NCI-H526 treated with DMSO at 0.1 percent for 48 hours (cell line): ENCODE results near the gene VKORC1L1.
"Not testable (repeated sequence)": the region's sequence is repeated elsewhere in the genome, so short reads cannot be mapped to it uniquely, and the experiment has no call there.

ENCODE experiments used
- DNase-seq: peaks from one replicate; lab custom pipeline; 2025; lab: John Stamatoyannopoulos, UW

VKORC1L1 gene

GRCh38 chr7:65978891-65979582, 106.2 kb downstream of the VKORC1L1 start:
- no peak for DNase-seq

GRCh38 chr7:65979583-65980477, 107.0 kb downstream of the VKORC1L1 start:
- DNase-seq, result no peak

GRCh38 chr7:65980478-65981250, 107.8 kb downstream of the VKORC1L1 start:
- no peak for DNase-seq

GRCh38 chr7:65981965-65982792, 109.3 kb downstream of the VKORC1L1 start, which contains the start of gene GUSB:
Gene GUSB (minus strand): TSS chr7:65982213. CDS start chr7:65982183, 30 bp downstream.
- peak; percentile 73 for DNase-seq

- no peak for DNase-seq
Measured at GRCh38 chr7:65983965-65984658, 111.2 kb downstream of the VKORC1L1 start.

- no peak for DNase-seq
Measured at GRCh38 chr7:65988084-65988483, 115.2 kb downstream of the VKORC1L1 start.

GRCh38 chr7:65988503-65988902, 115.6 kb downstream of the VKORC1L1 start:
- DNase-seq, result not testable (repeated sequence)

- DNase-seq, result no peak
Measured at GRCh38 chr7:65989694-65990080, 116.8 kb downstream of the VKORC1L1 start.

GRCh38 chr7:65991829-65992228, 119.0 kb downstream of the VKORC1L1 start:
- not testable (repeated sequence) for DNase-seq

GRCh38 chr7:65992526-65992925, 119.7 kb downstream of the VKORC1L1 start:
- no peak for DNase-seq

GRCh38 chr7:65994984-65995383, 122.1 kb downstream of the VKORC1L1 start:
- not testable (repeated sequence) for DNase-seq

GRCh38 chr7:66000823-66001417, 128.0 kb downstream of the VKORC1L1 start:
- not testable (repeated sequence) for DNase-seq

GRCh38 chr7:66005115-66005671, 132.3 kb downstream of the VKORC1L1 start:
- not testable (repeated sequence) for DNase-seq

- no peak for DNase-seq
Measured at GRCh38 chr7:66007232-66007631, 134.4 kb downstream of the VKORC1L1 start.
